NB4 (cell line): ENCODE measurements around the gene NR6A1.

ENCODE experiments used
- CTCF ChIP-seq: IDR thresholded peaks from one replicate; pipeline ENCODE4 v1.5.1; 2012; ENCODE audit warnings: low read depth, low read length
- POLR2A ChIP-seq: IDR thresholded peaks from 2 replicates; pipeline ENCODE4 v1.6.1; 2011; ENCODE audit warnings: mild to moderate bottlenecking; ENCODE audit not compliant: insufficient read length; ENCODE audit errors: extremely low read depth

DNA sequence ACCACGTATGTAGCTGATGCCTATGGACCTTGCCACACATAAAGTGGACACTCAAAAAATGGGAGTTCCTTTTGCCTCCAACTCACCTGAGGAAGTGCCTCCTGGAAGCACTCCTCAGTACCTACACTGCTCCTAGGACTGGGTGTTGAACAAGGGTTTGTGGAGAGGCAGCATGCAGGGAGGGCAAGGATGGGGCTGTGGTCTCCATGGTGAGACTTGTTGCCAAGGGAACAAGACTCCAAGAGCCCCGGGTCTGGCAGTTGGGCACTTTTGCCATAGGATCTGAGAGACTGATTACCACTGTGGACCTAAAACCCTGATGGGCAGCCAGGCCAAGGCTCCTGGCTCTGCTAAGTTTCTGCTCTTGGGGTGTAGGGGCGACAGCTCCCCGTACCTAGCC is 257.0 kb downstream of the NR6A1 start:
- no peak for TF ChIP-seq CTCF
- TF ChIP-seq POLR2A, result no peak
